Chondrocyte (in vitro differentiated cells): ENCODE measurements around the gene LEKR1. TPM values are rescaled to one million over a fixed set of nuclear protein-coding genes. Genes with fewer than 3 reads are reported as not detected.

ENCODE experiments used
- DNase-seq: peaks from one replicate; pipeline ENCODE4 v3.0.0; 2021; ENCODE audit warnings: mixed read lengths, low spot score
- H3K27ac Mint-ChIP-seq: one replicate; pipeline ENCODE4 v1.8.0; 2021; ENCODE audit warnings: mild to moderate bottlenecking, moderate library complexity, mixed read lengths; ENCODE audit not compliant: unreplicated experiment
- H3K27me3 Mint-ChIP-seq: 2 replicates; pipeline ENCODE4 v1.8.0; 2021; ENCODE audit warnings: low read depth, mixed read lengths
- H3K36me3 Mint-ChIP-seq: 2 replicates; pipeline ENCODE4 v1.8.0; 2021; ENCODE audit warnings: low read depth, mixed read lengths
- H3K4me1 Mint-ChIP-seq: 2 replicates; pipeline ENCODE4 v1.8.0; 2021; ENCODE audit warnings: low read depth, mild to moderate bottlenecking, mixed read lengths
- H3K4me3 Mint-ChIP-seq: one replicate; pipeline ENCODE4 v1.8.0; 2021; ENCODE audit warnings: mild to moderate bottlenecking, moderate library complexity, mixed read lengths; ENCODE audit not compliant: unreplicated experiment
- H3K9me3 Mint-ChIP-seq: 2 replicates; pipeline ENCODE4 v1.8.0; 2021; ENCODE audit warnings: low read depth, mixed read lengths
- total RNA-seq: library from RNA; stranded (reverse); gene quantifications from 3 replicates; pipeline ENCODE4 v1.2.1, GENCODE V29; 2021
- TF ChIP-seq, protein P1 (sequence below): fragments of 200-600 bp; sonication (generic); IDR thresholded peaks from 2 replicates; pipeline ENCODE4 v1.5.0; 2021; ENCODE audit warnings: antibody characterized with exemption, mild to moderate bottlenecking, moderate library complexity

The LEKR1 gene
- total RNA-seq, 1 donor from 2014 or later, result 0.45 TPM

DNA sequence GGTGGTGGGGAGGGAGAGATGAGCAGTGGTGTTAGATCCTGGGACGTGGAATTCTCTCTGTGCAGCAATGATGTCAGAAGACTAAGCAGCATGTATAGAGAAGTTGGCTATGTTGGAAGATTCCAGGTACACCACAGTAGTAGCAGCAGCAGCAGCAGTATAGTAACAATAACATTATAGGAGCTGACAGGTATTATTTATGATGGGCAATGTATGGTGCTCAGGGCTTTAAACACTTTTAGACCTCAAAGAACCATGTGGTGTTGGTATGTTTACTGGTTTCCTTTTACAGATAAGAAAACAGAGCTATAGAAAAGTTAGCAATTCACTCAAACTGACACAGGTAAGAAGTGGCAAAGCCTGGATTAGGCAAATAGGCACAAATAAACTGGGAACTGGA lies 229.9 kb downstream of the LEKR1 start:
- no peak overlapping the region for H3K27ac Mint-ChIP-seq
- TF ChIP-seq, protein P1, sequence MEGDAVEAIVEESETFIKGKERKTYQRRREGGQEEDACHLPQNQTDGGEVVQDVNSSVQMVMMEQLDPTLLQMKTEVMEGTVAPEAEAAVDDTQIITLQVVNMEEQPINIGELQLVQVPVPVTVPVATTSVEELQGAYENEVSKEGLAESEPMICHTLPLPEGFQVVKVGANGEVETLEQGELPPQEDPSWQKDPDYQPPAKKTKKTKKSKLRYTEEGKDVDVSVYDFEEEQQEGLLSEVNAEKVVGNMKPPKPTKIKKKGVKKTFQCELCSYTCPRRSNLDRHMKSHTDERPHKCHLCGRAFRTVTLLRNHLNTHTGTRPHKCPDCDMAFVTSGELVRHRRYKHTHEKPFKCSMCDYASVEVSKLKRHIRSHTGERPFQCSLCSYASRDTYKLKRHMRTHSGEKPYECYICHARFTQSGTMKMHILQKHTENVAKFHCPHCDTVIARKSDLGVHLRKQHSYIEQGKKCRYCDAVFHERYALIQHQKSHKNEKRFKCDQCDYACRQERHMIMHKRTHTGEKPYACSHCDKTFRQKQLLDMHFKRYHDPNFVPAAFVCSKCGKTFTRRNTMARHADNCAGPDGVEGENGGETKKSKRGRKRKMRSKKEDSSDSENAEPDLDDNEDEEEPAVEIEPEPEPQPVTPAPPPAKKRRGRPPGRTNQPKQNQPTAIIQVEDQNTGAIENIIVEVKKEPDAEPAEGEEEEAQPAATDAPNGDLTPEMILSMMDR, result no peak
- DNase-seq, result no peak
- no peaks in the 10 kb centered on the region for H3K4me1 Mint-ChIP-seq
- H3K9me3 Mint-ChIP-seq, result peaks cover 4% of the 10 kb centered on the region
- H3K4me3 Mint-ChIP-seq, result no peak overlapping the region
- no peaks in the 10 kb centered on the region for H3K27me3 Mint-ChIP-seq
- H3K36me3 Mint-ChIP-seq, result no peaks in the 10 kb centered on the region

DNA sequence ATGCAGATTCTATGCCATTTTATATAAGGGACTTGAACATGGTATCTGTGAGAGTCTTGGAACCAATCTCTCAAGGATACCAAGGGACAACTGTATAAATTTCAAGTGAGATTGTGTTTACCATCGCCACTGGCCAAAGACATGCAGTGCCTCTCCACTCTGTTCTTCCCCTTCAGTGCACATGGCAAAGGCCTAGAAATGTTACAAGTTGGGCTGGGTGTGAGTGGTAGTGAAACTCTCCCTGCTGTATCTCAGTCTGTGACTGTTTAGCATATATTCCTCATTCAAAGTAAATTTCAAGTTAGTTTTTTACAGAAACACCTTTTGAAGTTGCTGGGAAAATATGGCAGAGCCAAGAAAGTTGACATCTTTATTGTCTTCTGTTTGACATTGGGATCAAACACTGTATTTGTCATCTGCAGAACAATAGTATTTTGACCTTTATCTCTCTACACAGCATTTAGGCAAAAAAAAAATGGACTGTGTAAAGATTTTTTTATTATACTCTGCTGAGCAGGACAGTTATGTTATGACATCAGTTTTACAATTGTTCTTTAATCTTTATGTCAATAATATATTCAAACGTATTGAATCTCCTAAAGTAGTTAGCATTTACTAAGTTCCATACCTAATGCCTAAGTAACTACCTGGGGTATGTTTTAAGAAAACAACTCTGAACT lies 232.4 kb downstream of the LEKR1 start:
- H3K9me3 Mint-ChIP-seq, result peaks cover 4% of the 10 kb centered on the region
- TF ChIP-seq, protein P1, result no peak

DNA sequence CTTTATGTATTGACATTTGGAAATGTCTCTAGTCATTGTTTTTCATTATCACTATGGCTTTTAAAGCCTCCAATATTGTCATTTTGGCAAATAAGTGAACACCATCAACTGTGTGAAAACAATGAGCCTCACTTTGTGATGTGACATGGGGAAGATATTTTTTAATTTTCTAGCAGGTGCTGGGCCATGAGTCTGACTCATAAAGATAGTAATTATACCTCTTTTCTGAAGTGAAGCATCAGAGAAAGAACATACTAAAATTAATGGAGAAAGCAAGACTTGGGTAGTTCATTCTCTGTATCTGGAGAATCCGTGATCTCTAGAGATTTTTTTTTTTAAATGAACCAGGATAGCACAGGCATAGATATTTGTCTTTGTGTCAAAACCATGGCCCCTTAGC lies 233.0 kb downstream of the LEKR1 start:
- H3K27me3 Mint-ChIP-seq, result no peaks in the 10 kb centered on the region
- H3K4me1 Mint-ChIP-seq, result peaks cover 11% of the 10 kb centered on the region
- DNase-seq, result no peak
- TF ChIP-seq, protein P1, result no peak
- no peak overlapping the region for H3K27ac Mint-ChIP-seq
- no peak overlapping the region for H3K4me3 Mint-ChIP-seq
- H3K9me3 Mint-ChIP-seq, result peaks cover 4% of the 10 kb centered on the region
- no peaks in the 10 kb centered on the region for H3K36me3 Mint-ChIP-seq

More for the DNA sequence above, 232.4 kb downstream of the LEKR1 start:
- Mint-ChIP-seq H3K27ac (no peak overlapping the region), H3K4me3 (no peak overlapping the region), H3K4me1 (peaks cover 4% of the 10 kb centered on the region), H3K36me3 (no peaks in the 10 kb centered on the region), H3K27me3 (no peaks in the 10 kb centered on the region)
- DNase-seq, result no peak

DNA sequence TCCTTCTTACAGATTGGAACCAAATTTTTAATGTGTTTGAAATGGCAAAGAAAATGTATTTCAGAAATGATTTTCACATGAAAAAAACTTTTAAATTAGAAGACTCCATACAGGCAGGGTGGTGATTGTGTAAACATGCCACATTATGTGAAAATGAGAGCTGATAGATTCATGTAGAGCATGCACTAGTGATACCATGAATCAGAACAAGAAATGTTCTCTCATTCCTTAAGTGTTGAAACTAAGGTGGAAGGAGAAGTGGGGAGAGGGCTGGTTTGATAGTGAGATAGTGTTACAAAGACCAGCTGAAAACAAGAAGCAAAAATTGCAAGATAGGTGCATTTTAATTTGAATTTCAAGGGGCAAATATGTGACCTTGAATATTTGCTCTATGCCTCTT lies 233.5 kb downstream of the LEKR1 start:
- TF ChIP-seq, protein P1, result no peak
- Mint-ChIP-seq H3K27me3 (no peaks in the 10 kb centered on the region), H3K9me3 (peaks cover 4% of the 10 kb centered on the region), H3K36me3 (no peaks in the 10 kb centered on the region), H3K4me3 (no peak overlapping the region), H3K27ac (no peak overlapping the region), H3K4me1 (peaks cover 15% of the 10 kb centered on the region)
- DNase-seq, result no peak

DNA sequence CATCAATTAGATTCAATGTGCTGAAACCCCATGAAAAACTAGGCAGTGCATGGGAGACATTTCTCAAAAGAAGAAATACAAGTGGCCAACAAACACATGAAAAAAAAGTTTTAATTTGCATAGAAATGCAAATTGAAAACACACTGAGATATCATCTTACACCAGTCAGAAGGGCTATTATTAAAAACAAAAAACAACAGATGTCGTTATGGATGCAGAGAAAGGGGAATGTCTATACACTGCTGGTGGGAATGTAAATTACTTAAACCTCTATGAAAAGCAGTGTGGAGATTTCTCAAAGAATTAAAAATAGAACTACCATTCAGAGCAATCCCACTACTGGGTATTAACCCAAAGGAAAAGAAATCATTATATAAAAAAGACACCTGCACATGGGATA lies 235.1 kb downstream of the LEKR1 start:
- Mint-ChIP-seq H3K27me3 (no peaks in the 10 kb centered on the region), H3K36me3 (no peaks in the 10 kb centered on the region), H3K9me3 (peaks cover 4% of the 10 kb centered on the region), H3K4me3 (no peak overlapping the region), H3K27ac (no peak overlapping the region), H3K4me1 (peaks cover 15% of the 10 kb centered on the region)
- DNase-seq, result no peak
- TF ChIP-seq, protein P1, result no peak
